ENCODE data around the gene KIF21A.

The KIF21A gene

GRCh38 chr12:39431002-39431796, 11.7 kb downstream of the KIF21A start:
- no peak for DNase-seq

GRCh38 chr12:39429809-39430208, 13.1 kb downstream of the KIF21A start:
- DNase-seq = no peak

- no peak for DNase-seq
Observed at GRCh38 chr12:39427360-39427808, 15.5 kb downstream of the KIF21A start.

GRCh38 chr12:39426636-39427240, 16.2 kb downstream of the KIF21A start:
- DNase-seq = no peak

- no peak for DNase-seq
Observed at GRCh38 chr12:39420043-39420442, 22.9 kb downstream of the KIF21A start.

GRCh38 chr12:39419471-39419870, 23.4 kb downstream of the KIF21A start:
- no peak for DNase-seq

GRCh38 chr12:39417916-39418315, 25.0 kb downstream of the KIF21A start:
- no peak for DNase-seq

- no peak for DNase-seq
Observed at GRCh38 chr12:39413836-39414771, 28.8 kb downstream of the KIF21A start.

- DNase-seq = no peak
Observed at GRCh38 chr12:39412210-39412609, 30.7 kb downstream of the KIF21A start.

GRCh38 chr12:39406262-39406661, 36.7 kb downstream of the KIF21A start:
- no peak for DNase-seq

- DNase-seq = no peak
Observed at GRCh38 chr12:39405580-39405979, 37.3 kb downstream of the KIF21A start.

GRCh38 chr12:39404000-39404399, 38.9 kb downstream of the KIF21A start:
- no peak for DNase-seq

- no peak for DNase-seq
Observed at GRCh38 chr12:39403376-39403775, 39.5 kb downstream of the KIF21A start.

- no peak for DNase-seq
Observed at GRCh38 chr12:39402922-39403321, 40.0 kb downstream of the KIF21A start.

- DNase-seq = peak in 1 of 2 donors; percentile 18
Observed at GRCh38 chr12:39401459-39401858, 41.5 kb downstream of the KIF21A start.

- DNase-seq = no peak
Observed at GRCh38 chr12:39395866-39396265, 47.1 kb downstream of the KIF21A start.

GRCh38 chr12:39393890-39394289, 49.0 kb downstream of the KIF21A start:
- no peak for DNase-seq

GRCh38 chr12:39393179-39393578, 49.7 kb downstream of the KIF21A start:
- DNase-seq = no peak

- DNase-seq = no peak
Observed at GRCh38 chr12:39392154-39392925, 50.6 kb downstream of the KIF21A start.

- no peak for DNase-seq
Observed at GRCh38 chr12:39390752-39391151, 52.2 kb downstream of the KIF21A start.

GRCh38 chr12:39389399-39390150, 53.3 kb downstream of the KIF21A start:
- DNase-seq = no peak

- DNase-seq = no peak
Observed at GRCh38 chr12:39386335-39386734, 56.6 kb downstream of the KIF21A start.

Data from inflammatory macrophage treated with lipopolysaccharide for 1 hour (primary cell).